WERI-Rb-1 (cell line): ENCODE measurements around the gene LTF.
"Not testable (repeated sequence)": the region's sequence is repeated elsewhere in the genome, so short reads cannot be mapped to it uniquely, and the experiment has no call there.

Experiments used
- DNase-seq: peaks from one replicate; pipeline ENCODE4 v3.0.0-alpha.2; 2020
- H3K27ac ChIP-seq: fragments of 250-450 bp; sonication (Bioruptor Pico); 2 replicates; pipeline ENCODE4 v1.5.1; 2020; ENCODE audit warnings: mild to moderate bottlenecking, moderate library complexity
- H3K27me3 ChIP-seq: fragments of 250-450 bp; sonication (Bioruptor Pico); 2 replicates; pipeline ENCODE4 v1.5.1; 2021; ENCODE audit warnings: mild to moderate bottlenecking, low read depth, moderate library complexity; ENCODE audit not compliant: insufficient read depth, severe bottlenecking
- H3K36me3 ChIP-seq: fragments of 250-450 bp; sonication (Bioruptor Pico); 2 replicates; pipeline ENCODE4 v1.5.1; 2020; ENCODE audit warnings: mild to moderate bottlenecking, moderate library complexity
- H3K4me3 ChIP-seq: 2 replicates; pipeline ENCODE4 v1.5.1; 2011; ENCODE audit warnings: low read depth, mild to moderate bottlenecking, control low read depth, low read length
- H3K9me3 ChIP-seq: fragments of 250-450 bp; sonication (Bioruptor Pico); 2 replicates; pipeline ENCODE4 v1.5.1; 2021; ENCODE audit warnings: mild to moderate bottlenecking, moderate library complexity; ENCODE audit not compliant: severe bottlenecking
- CTCF ChIP-seq: IDR thresholded peaks from 2 replicates; pipeline ENCODE4 v1.5.1; 2011; ENCODE audit warnings: low read depth, mild to moderate bottlenecking, control low read depth, inconsistent platforms, low read length

LTF gene

GRCh38 chr3:46435081-46435726 is 29.5 kb downstream of the LTF start:
- Histone ChIP-seq H3K27ac (no peak overlapping the region), H3K4me3 (no peak overlapping the region), H3K9me3 (peaks cover 11% of the 10 kb centered on the region), H3K36me3 (no peaks in the 10 kb centered on the region), H3K27me3 (peaks cover 2% of the 10 kb centered on the region)
- TF ChIP-seq CTCF, result no peak
- no peak for DNase-seq

GRCh38 chr3:46433841-46434240 is 30.9 kb downstream of the LTF start:
- H3K27me3 ChIP-seq, result peaks cover 2% of the 10 kb centered on the region
- H3K4me3 ChIP-seq, result no peak overlapping the region
- no peak overlapping the region for H3K27ac ChIP-seq
- H3K36me3 ChIP-seq, result no peaks in the 10 kb centered on the region
- no peak for TF ChIP-seq CTCF
- peaks cover 11% of the 10 kb centered on the region for H3K9me3 ChIP-seq
- no peak for DNase-seq

GRCh38 chr3:46433118-46433517 is 31.6 kb downstream of the LTF start:
- H3K9me3 ChIP-seq, result peaks cover 11% of the 10 kb centered on the region
- not testable (repeated sequence) for H3K36me3 ChIP-seq, H3K27ac ChIP-seq, DNase-seq, H3K4me3 ChIP-seq, H3K27me3 ChIP-seq

GRCh38 chr3:46431905-46432304 is 32.8 kb downstream of the LTF start:
- not testable (repeated sequence) for DNase-seq, H3K4me3 ChIP-seq, H3K27me3 ChIP-seq, H3K27ac ChIP-seq, H3K36me3 ChIP-seq
- H3K9me3 ChIP-seq, result peaks cover 11% of the 10 kb centered on the region

GRCh38 chr3:46430879-46431278 is 33.8 kb downstream of the LTF start:
- not testable (repeated sequence) for H3K27ac ChIP-seq, H3K4me3 ChIP-seq, DNase-seq, H3K36me3 ChIP-seq, H3K27me3 ChIP-seq
- H3K9me3 ChIP-seq, result peaks cover 11% of the 10 kb centered on the region

GRCh38 chr3:46429671-46430070 is 35.0 kb downstream of the LTF start:
- no peak for TF ChIP-seq CTCF
- peaks cover 11% of the 10 kb centered on the region for H3K9me3 ChIP-seq
- H3K27ac ChIP-seq, result no peak overlapping the region
- no peaks in the 10 kb centered on the region for H3K36me3 ChIP-seq
- no peak for DNase-seq
- H3K4me3 ChIP-seq, result no peak overlapping the region
- peaks cover 9% of the 10 kb centered on the region for H3K27me3 ChIP-seq

- H3K27me3 ChIP-seq, result peaks cover 12% of the 10 kb centered on the region
- no peak overlapping the region for H3K4me3 ChIP-seq
- no peak for TF ChIP-seq CTCF
- H3K36me3 ChIP-seq, result no peaks in the 10 kb centered on the region
- peaks cover 11% of the 10 kb centered on the region for H3K9me3 ChIP-seq
- no peak for DNase-seq
- H3K27ac ChIP-seq, result no peak overlapping the region
Observed at GRCh38 chr3:46429250-46429649, 35.5 kb downstream of the LTF start.
